HepG2 (cell line): ENCODE results near the gene SPAG7. TPM values are rescaled to one million over a fixed set of nuclear protein-coding genes. Genes with fewer than 3 reads are reported as not detected.

Source experiments
- ATAC-seq: fragments of 200-7000 bp; cut with Tn5 transposase; 3 replicates; pipeline ENCODE4 v1.9.1; 2020; ENCODE audit warnings: mild to moderate bottlenecking, moderate library complexity
- BruUV-seq: library from RNA; stranded (reverse); fragments of 400-500 nt; replicated peaks from 2 replicates; lab custom pipeline; 2021; lab: Mats Ljungman, UMichigan
- CTCF ChIA-PET: fragments of 300-600 bp; formaldehyde crosslinking; extraction: SDS; loops from one replicate; lab custom pipeline; 2021; ENCODE audit warnings: low total read pairs, inconsistent platforms, low intra/inter-chr PET ratio; lab: Yijun Ruan, JAX
- POLR2A ChIA-PET: fragments of 350-600 bp; sonication (Branson Sonifier 250); formaldehyde crosslinking; loops from one replicate; lab custom pipeline; 2020; ENCODE audit warnings: antibody characterized with exemption, inconsistent platforms; lab: Yijun Ruan, JAX
- DNase-seq: peaks from one replicate; pipeline ENCODE4 v3.0.0-alpha.2; 2015; ENCODE audit warnings: low spot score
- FAIRE-seq: peaks from 3 replicates; lab custom pipeline; 2011; peaks lifted over from hg19 to GRCh38; lab: Jason Lieb, UNC
- H2AFZ ChIP-seq: one replicate; pipeline ENCODE4 v1.6.1; 2011; ENCODE audit warnings: low read length, inconsistent platforms
- H3K27ac ChIP-seq: fragments of 300-600 bp; 3 replicates; pipeline ENCODE4 v1.8.0; 2011; ENCODE audit warnings: mixed run types, mild to moderate bottlenecking, mixed read lengths, low read length, inconsistent platforms; ENCODE audit not compliant: insufficient read depth; ENCODE audit errors: extremely low read length
- H3K27me3 ChIP-seq, 2 experiments: fragments of 200-600 bp in 1 of 2; 2 replicates in 1 of 2; 3 replicates in 1 of 2; pipeline versions ENCODE4 v1.6.0 to v1.8.0; 2011; ENCODE audit warnings: low read length in 2 of 2, mild to moderate bottlenecking in 2 of 2, moderate library complexity in 2 of 2, inconsistent platforms in 1 of 2; ENCODE audit not compliant: insufficient read depth in 2 of 2, control insufficient read depth in 1 of 2
- H3K36me3 ChIP-seq, 2 experiments: fragments of 200-600 bp in 1 of 2; replicated peaks in 1 of 2; 2 replicates in 1 of 2; 3 replicates in 1 of 2; pipeline versions ENCODE4 v1.5.1 to v1.8.0; 2011; ENCODE audit warnings: low read length in 2 of 2, inconsistent platforms in 1 of 2; ENCODE audit not compliant: insufficient read depth in 2 of 2, control insufficient read depth in 1 of 2
- H3K4me1 ChIP-seq: 2 replicates; pipeline ENCODE4 v1.5.1; 2012; ENCODE audit warnings: low read length, inconsistent platforms; ENCODE audit not compliant: insufficient read depth
- H3K4me2 ChIP-seq: 2 replicates; pipeline ENCODE4 v1.6.0; 2011; ENCODE audit warnings: low read depth, low read length, inconsistent platforms
- H3K4me3 ChIP-seq, 3 experiments: fragments of 200-600 bp in 1 of 3; sonication (generic), shearing (Covaris generic) in 1 of 3; replicated peaks in 1 of 3; 2 replicates each; pipeline ENCODE4 v1.5.1; 2011 to 2016; ENCODE audit warnings: low read length in 3 of 3, inconsistent platforms in 2 of 3, low read depth in 2 of 3, mild to moderate bottlenecking in 2 of 3, control low read depth in 1 of 3, mixed read lengths in 1 of 3; ENCODE audit not compliant: insufficient read depth in 1 of 3
- H3K79me2 ChIP-seq: one replicate; pipeline ENCODE4 v1.6.1; 2011; ENCODE audit warnings: low read length, inconsistent platforms; ENCODE audit not compliant: insufficient read depth
- H3K9ac ChIP-seq: 2 replicates; pipeline ENCODE4 v1.6.0; 2011; ENCODE audit warnings: mild to moderate bottlenecking, low read depth, low read length, inconsistent platforms; ENCODE audit not compliant: insufficient read depth
- H3K9me3 ChIP-seq: 2 replicates; pipeline ENCODE4 v1.5.1; 2012; ENCODE audit warnings: mild to moderate bottlenecking, low read length
- H4K20me1 ChIP-seq: 2 replicates; pipeline ENCODE4 v1.6.0; 2011; ENCODE audit warnings: inconsistent platforms, mild to moderate bottlenecking, low read length, moderate library complexity; ENCODE audit not compliant: insufficient read depth
- AGO2 ChIP-seq: fragments of 200-400 bp; formaldehyde crosslinking; optimal IDR thresholded peaks from 2 replicates; pipeline ENCODE3; 2017; ENCODE audit warnings: mild to moderate bottlenecking, low read depth, low read length, moderate library complexity
- CREM ChIP-seq, 2 experiments: sonication (generic) in 1 of 2; formaldehyde crosslinking in 1 of 2; IDR thresholded peaks; 2 replicates each; pipeline versions ENCODE4 v1.4.0 to v1.6.1; 2016 to 2020; ENCODE audit warnings: antibody characterized with exemption in 1 of 2, mild to moderate bottlenecking in 1 of 2, missing genetic modification reagents in 1 of 2
- PHF21A ChIP-seq: sonication (generic); formaldehyde crosslinking; IDR thresholded peaks from 2 replicates; pipeline ENCODE4 v1.5.0; 2020; ENCODE audit warnings: mild to moderate bottlenecking, missing genetic modification reagents
- ZNF614 ChIP-seq: IDR thresholded peaks from 2 replicates; pipeline ENCODE4 v1.6.1; 2018; ENCODE audit warnings: missing biosample characterization, missing genetic modification reagents, inconsistent platforms, borderline replicate concordance
- ZSCAN25 ChIP-seq: sonication (generic); formaldehyde crosslinking; IDR thresholded peaks from 2 replicates; pipeline ENCODE4 v1.8.0; 2022; ENCODE audit warnings: mild to moderate bottlenecking, missing genetic modification reagents
- WGBS: methylation state at CpG from one replicate; pipeline ENCODE4 v1.1.6; 2017; ENCODE audit warnings: low lambda C conversion rate; 5-methylcytosine and 5-hydroxymethylcytosine counted together
- in situ Hi-C: cut with HindIII; loops from 2 replicates; pipeline ENCODE4 v1.10.0; 2017; ENCODE audit warnings: low pct_unique_long_range_greater_than_20kb; ENCODE audit not compliant: extremely low pct_ligation_motif_present
- intact Hi-C: fragments of 100-400 bp; cut with micrococcal nuclease; formaldehyde crosslinking; loops from one replicate; pipeline ENCODE4 v1.10.0; 2022; ENCODE audit not compliant: unreplicated experiment
- polyA plus RNA-seq, 8 experiments: library from polyadenylated mRNA; depleted of rRNA in 3 of 8; stranded (reverse) in 7 of 8; unstranded in 1 of 8; fragments of >200 nt; fragmentation: Illumina TruSeq in 4 of 8; extraction: Trizol in 4 of 8; gene quantifications; 2 replicates each; pipeline versions ENCODE4 v1.2.1 to v1.2.3, GENCODE V29; 2011 to 2016; ENCODE audit warnings: low read depth in 4 of 8, missing spikeins in 1 of 8, mixed read lengths in 1 of 8; ENCODE audit not compliant: insufficient read depth in 1 of 8
- total RNA-seq, 5 experiments: library from RNA; depleted of rRNA; stranded (reverse); fragments of >200 nt; fragmentation: Illumina TruSeq; extraction: Trizol; gene quantifications; 2 replicates each; pipeline ENCODE4 v1.2.3, GENCODE V29; 2016; ENCODE audit warnings: low read depth in 1 of 5
- TF ChIP-seq, protein P1 (sequence below): IDR thresholded peaks from 2 replicates; pipeline ENCODE4 v1.6.1; 2016; ENCODE audit warnings: low read depth
- TF ChIP-seq, protein P2 (sequence below): sonication (generic); formaldehyde crosslinking; IDR thresholded peaks from 2 replicates; pipeline ENCODE4 v1.9.0; 2022; ENCODE audit warnings: low read depth, missing genetic modification reagents
- TF ChIP-seq, protein P3 (sequence below): IDR thresholded peaks from 2 replicates; pipeline ENCODE4 v1.6.1; 2016; ENCODE audit warnings: low read depth, missing genetic modification reagents, missing compliant biosample characterization

Gene SPAG7
- total and polyA plus RNA-seq, 2 of the 13 experiments (the other 11 are each of a cell fraction or from before 2014, with no cell fraction given): 51.0 to 59.0 TPM

DNA sequence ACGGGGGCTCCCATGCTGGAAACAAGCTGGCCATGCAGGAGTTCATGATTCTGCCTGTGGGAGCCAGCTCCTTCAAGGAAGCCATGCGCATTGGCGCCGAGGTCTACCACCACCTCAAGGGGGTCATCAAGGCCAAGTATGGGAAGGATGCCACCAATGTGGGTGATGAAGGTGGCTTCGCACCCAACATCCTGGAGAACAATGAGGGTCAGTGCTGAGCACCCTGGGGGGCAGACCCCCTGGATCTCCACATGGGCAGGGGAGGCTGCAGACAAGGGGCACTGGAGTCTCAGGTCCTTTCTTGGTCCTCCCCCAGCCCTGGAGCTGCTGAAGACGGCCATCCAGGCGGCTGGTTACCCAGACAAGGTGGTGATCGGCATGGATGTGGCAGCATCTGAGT lies 12.5 kb downstream of the SPAG7 start:
- H3K4me3 ChIP-seq: no peak overlapping the region
- BruUV-seq: no TSS peak
- intact Hi-C loops (no loop called here), in situ Hi-C loops (no loop called here)
- ChIA-PET POLR2A (interaction anchor here (5.8 kb wide), 1 partner anchor 13 kb away, joined by 43 read pairs; the partner anchor contains the start of gene SPAG7), CTCF (no interaction called here)
- no peak for TF ChIP-seq ZNF614 (CRISPR knock-in tag)
- TF ChIP-seq AGO2: peak; percentile 55
- H3K36me3 ChIP-seq: peaks cover 3 to 17% of the 10 kb centered on the region in 2 experiments; a peak in 3 of 5 replicates
- peaks cover 39% of the 10 kb centered on the region for H3K4me1 ChIP-seq
- peaks cover 12% of the 10 kb centered on the region for H3K79me2 ChIP-seq
- DNase-seq: no peak
- no peak overlapping the region for H3K4me2 ChIP-seq
- no peaks in the 10 kb centered on the region for H3K27me3 ChIP-seq
- H4K20me1 ChIP-seq: no peaks in the 10 kb centered on the region
- no peak overlapping the region for H3K27ac ChIP-seq
- H2AFZ ChIP-seq: no peak overlapping the region
- FAIRE-seq: no peak
- ATAC-seq: no peak
- WGBS: 93% methylated on average over 8 of the region's 8 CpGs
- no peaks in the 10 kb centered on the region for H3K9me3 ChIP-seq
- no peak overlapping the region for H3K9ac ChIP-seq

DNA sequence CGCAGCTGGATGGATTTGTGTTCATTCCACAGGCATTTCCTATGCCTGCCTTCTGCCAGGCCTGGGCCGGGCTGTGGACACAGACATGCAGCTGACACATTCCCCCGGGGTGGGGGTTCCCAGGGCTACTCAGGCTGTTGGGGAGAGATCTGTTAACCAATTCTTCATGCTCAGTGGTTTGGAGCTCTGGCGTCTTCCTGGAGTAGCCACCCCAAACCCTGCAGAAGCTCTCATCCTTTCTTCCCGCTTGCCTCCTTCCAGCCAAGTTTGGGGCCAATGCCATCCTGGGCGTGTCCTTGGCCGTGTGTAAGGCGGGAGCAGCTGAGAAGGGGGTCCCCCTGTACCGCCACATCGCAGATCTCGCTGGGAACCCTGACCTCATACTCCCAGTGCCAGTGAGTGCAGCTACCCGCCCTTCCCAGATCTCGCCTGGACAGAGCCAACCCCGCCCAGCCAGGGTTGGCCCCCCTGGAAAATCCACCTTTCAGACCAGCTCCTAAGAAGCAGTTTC lies 14.1 kb downstream of the SPAG7 start:
- ATAC-seq: no peak
- H3K4me2 ChIP-seq: no peak overlapping the region
- no peaks in the 10 kb centered on the region for H4K20me1 ChIP-seq
- H3K4me3 ChIP-seq: no peak overlapping the region
- no peak overlapping the region for H3K9ac ChIP-seq
- no TSS peak for BruUV-seq
- no peak overlapping the region for H3K27ac ChIP-seq
- CTCF ChIA-PET: no interaction called here
- H3K79me2 ChIP-seq: peaks cover 12% of the 10 kb centered on the region
- POLR2A ChIA-PET: interaction anchor here (1.0 to 10.0 kb wide), 2 partner anchors 13 to 14 kb away, joined by 6 to 273 read pairs; partner anchors contain the start of genes RNF167, SLC25A11 and SPAG7
- no peaks in the 10 kb centered on the region for H3K27me3 ChIP-seq
- 100% methylated on average over 11 of the region's 14 CpGs for WGBS
- peaks cover 0 to 10% of the 10 kb centered on the region in 2 experiments; a peak in 2 of 5 replicates for H3K36me3 ChIP-seq
- FAIRE-seq: no peak
- in situ Hi-C loops: no loop called here
- no peak overlapping the region for H2AFZ ChIP-seq
- peaks cover 39% of the 10 kb centered on the region for H3K4me1 ChIP-seq
- no peaks in the 10 kb centered on the region for H3K9me3 ChIP-seq
- intact Hi-C loops: loop anchor here (5.0 kb wide), 1 partner anchor 46 kb away; no protein-coding TSS in a partner anchor
- no peak for DNase-seq
- TF ChIP-seq, protein P1, sequence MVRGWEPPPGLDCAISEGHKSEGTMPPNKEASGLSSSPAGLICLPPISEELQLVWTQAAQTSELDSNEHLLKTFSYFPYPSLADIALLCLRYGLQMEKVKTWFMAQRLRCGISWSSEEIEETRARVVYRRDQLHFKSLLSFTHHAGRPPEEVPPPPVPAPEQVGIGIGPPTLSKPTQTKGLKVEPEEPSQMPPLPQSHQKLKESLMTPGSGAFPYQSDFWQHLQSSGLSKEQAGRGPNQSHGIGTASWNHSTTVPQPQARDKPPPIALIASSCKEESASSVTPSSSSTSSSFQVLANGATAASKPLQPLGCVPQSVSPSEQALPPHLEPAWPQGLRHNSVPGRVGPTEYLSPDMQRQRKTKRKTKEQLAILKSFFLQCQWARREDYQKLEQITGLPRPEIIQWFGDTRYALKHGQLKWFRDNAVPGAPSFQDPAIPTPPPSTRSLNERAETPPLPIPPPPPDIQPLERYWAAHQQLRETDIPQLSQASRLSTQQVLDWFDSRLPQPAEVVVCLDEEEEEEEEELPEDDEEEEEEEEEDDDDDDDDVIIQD: no peak
- TF ChIP-seq, protein P2, sequence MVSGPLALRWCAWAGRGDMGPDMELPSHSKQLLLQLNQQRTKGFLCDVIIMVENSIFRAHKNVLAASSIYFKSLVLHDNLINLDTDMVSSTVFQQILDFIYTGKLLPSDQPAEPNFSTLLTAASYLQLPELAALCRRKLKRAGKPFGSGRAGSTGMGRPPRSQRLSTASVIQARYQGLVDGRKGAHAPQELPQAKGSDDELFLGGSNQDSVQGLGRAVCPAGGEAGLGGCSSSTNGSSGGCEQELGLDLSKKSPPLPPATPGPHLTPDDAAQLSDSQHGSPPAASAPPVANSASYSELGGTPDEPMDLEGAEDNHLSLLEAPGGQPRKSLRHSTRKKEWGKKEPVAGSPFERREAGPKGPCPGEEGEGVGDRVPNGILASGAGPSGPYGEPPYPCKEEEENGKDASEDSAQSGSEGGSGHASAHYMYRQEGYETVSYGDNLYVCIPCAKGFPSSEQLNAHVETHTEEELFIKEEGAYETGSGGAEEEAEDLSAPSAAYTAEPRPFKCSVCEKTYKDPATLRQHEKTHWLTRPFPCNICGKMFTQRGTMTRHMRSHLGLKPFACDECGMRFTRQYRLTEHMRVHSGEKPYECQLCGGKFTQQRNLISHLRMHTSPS (CRISPR knock-in tag): no peak
- TF ChIP-seq PHF21A (CRISPR knock-in tag) (no peak), CREM (IDR thresholded peaks at IDR 0.05) (no peak), CREM (CRISPR knock-in tag; IDR thresholded peaks at IDR 0.05) (no peak), ZSCAN25 (no peak)
- TF ChIP-seq, protein P3, sequence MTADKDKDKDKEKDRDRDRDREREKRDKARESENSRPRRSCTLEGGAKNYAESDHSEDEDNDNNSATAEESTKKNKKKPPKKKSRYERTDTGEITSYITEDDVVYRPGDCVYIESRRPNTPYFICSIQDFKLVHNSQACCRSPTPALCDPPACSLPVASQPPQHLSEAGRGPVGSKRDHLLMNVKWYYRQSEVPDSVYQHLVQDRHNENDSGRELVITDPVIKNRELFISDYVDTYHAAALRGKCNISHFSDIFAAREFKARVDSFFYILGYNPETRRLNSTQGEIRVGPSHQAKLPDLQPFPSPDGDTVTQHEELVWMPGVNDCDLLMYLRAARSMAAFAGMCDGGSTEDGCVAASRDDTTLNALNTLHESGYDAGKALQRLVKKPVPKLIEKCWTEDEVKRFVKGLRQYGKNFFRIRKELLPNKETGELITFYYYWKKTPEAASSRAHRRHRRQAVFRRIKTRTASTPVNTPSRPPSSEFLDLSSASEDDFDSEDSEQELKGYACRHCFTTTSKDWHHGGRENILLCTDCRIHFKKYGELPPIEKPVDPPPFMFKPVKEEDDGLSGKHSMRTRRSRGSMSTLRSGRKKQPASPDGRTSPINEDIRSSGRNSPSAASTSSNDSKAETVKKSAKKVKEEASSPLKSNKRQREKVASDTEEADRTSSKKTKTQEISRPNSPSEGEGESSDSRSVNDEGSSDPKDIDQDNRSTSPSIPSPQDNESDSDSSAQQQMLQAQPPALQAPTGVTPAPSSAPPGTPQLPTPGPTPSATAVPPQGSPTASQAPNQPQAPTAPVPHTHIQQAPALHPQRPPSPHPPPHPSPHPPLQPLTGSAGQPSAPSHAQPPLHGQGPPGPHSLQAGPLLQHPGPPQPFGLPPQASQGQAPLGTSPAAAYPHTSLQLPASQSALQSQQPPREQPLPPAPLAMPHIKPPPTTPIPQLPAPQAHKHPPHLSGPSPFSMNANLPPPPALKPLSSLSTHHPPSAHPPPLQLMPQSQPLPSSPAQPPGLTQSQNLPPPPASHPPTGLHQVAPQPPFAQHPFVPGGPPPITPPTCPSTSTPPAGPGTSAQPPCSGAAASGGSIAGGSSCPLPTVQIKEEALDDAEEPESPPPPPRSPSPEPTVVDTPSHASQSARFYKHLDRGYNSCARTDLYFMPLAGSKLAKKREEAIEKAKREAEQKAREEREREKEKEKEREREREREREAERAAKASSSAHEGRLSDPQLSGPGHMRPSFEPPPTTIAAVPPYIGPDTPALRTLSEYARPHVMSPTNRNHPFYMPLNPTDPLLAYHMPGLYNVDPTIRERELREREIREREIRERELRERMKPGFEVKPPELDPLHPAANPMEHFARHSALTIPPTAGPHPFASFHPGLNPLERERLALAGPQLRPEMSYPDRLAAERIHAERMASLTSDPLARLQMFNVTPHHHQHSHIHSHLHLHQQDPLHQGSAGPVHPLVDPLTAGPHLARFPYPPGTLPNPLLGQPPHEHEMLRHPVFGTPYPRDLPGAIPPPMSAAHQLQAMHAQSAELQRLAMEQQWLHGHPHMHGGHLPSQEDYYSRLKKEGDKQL (CRISPR knock-in tag): no peak
